Measurements from ENCODE around the gene ORC5. TPM values are rescaled to one million over a fixed set of nuclear protein-coding genes. Genes with fewer than 3 reads are reported as not detected.

The ORC5 gene
- total RNA-seq, 1 experiment from 2014 or later: 21.0 TPM

DNA sequence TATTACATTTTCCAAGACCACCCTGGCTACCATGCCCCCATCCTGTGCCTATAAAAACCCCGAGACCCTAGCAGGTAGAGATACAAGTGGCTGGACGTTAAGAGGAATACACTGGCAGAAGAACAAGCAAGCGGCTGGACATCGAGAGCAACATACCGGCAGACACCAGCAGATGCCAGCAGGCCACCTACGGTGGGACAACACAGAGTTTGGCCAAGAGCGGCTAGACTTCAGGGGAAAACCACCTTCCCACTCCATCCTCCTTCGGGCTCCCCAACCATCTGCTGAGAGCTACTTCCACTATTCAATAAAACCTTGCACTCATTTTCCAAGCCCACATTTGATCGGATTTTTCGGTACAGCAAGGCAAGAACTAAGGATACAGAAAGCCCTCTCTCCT, 70.3 kb downstream of the ORC5 start (continued):
- TF ChIP-seq, protein P1, sequence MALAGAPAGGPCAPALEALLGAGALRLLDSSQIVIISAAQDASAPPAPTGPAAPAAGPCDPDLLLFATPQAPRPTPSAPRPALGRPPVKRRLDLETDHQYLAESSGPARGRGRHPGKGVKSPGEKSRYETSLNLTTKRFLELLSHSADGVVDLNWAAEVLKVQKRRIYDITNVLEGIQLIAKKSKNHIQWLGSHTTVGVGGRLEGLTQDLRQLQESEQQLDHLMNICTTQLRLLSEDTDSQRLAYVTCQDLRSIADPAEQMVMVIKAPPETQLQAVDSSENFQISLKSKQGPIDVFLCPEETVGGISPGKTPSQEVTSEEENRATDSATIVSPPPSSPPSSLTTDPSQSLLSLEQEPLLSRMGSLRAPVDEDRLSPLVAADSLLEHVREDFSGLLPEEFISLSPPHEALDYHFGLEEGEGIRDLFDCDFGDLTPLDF (CRISPR knock-in tag; IDR thresholded peaks at IDR 0.05): no peak
- no peak for TF ChIP-seq ETV6 (CRISPR knock-in tag; IDR thresholded peaks at IDR 0.05)
- no peak for TF ChIP-seq ZNF317 (CRISPR knock-in tag; IDR thresholded peaks at IDR 0.05; ENCODE audit: borderline replicate concordance, low read depth)
- TF ChIP-seq ZNF121 (CRISPR knock-in tag; IDR thresholded peaks at IDR 0.05): no peak
- TF ChIP-seq ZNF263 (CRISPR knock-in tag; IDR thresholded peaks at IDR 0.05; ENCODE audit: low read depth): no peak
- TF ChIP-seq, protein P2, sequence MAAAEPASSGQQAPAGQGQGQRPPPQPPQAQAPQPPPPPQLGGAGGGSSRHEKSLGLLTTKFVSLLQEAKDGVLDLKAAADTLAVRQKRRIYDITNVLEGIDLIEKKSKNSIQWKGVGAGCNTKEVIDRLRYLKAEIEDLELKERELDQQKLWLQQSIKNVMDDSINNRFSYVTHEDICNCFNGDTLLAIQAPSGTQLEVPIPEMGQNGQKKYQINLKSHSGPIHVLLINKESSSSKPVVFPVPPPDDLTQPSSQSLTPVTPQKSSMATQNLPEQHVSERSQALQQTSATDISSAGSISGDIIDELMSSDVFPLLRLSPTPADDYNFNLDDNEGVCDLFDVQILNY (CRISPR knock-in tag; IDR thresholded peaks at IDR 0.05): no peak
- no peak for TF ChIP-seq TEAD1 (CRISPR knock-in tag; IDR thresholded peaks at IDR 0.05)
- TF ChIP-seq ZNF416 (CRISPR knock-in tag; IDR thresholded peaks at IDR 0.05): no peak

DNA sequence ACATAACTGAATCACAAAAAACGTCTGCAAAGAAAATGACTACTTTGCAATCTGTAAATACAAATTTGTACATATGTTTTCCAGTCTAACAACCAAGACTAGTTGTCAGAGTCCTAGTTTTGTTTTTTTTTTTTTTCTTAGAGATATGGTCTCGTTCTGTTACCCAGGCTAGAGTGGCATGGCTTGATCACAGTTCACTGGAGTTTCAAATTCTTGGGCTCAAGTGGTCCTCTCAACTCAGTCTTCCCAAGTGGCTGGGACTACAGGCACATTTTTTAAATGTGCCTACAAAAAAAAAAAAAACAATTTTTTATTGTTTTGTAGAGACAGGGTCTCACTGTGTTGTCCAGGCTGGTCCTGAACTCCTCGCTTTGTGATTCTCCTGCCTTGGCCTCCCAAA, 70.8 kb downstream of the ORC5 start:
- no peaks in the 10 kb centered on the region for H3K4me1 Mint-ChIP-seq
- DNase-seq (ENCODE audit: low spot score): no peak
- peaks cover 7% of the 10 kb centered on the region for H3K36me3 Mint-ChIP-seq
- H3K27ac Mint-ChIP-seq: no peak overlapping the region
- no peak for TF ChIP-seq GTF2I (CRISPR knock-in tag; conservative IDR thresholded peaks at IDR 0.05)
- TF ChIP-seq, protein P3, sequence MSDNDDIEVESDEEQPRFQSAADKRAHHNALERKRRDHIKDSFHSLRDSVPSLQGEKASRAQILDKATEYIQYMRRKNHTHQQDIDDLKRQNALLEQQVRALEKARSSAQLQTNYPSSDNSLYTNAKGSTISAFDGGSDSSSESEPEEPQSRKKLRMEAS (CRISPR knock-in tag; IDR thresholded peaks at IDR 0.05): no peak
- no peak for TF ChIP-seq PRRX2 (CRISPR knock-in tag; IDR thresholded peaks at IDR 0.05)
- no peak for TF ChIP-seq FOXK1 (CRISPR knock-in tag; IDR thresholded peaks at IDR 0.05)
- TF ChIP-seq ETV6 (CRISPR knock-in tag; IDR thresholded peaks at IDR 0.05): no peak
- no peak for TF ChIP-seq ZNF423 (CRISPR knock-in tag; IDR thresholded peaks at IDR 0.05)
- TF ChIP-seq, protein P4, sequence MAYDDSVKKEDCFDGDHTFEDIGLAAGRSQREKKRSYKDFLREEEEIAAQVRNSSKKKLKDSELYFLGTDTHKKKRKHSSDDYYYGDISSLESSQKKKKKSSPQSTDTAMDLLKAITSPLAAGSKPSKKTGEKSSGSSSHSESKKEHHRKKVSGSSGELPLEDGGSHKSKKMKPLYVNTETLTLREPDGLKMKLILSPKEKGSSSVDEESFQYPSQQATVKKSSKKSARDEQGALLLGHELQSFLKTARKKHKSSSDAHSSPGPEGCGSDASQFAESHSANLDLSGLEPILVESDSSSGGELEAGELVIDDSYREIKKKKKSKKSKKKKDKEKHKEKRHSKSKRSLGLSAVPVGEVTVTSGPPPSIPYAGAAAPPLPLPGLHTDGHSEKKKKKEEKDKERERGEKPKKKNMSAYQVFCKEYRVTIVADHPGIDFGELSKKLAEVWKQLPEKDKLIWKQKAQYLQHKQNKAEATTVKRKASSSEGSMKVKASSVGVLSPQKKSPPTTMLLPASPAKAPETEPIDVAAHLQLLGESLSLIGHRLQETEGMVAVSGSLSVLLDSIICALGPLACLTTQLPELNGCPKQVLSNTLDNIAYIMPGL (CRISPR knock-in tag; IDR thresholded peaks at IDR 0.05): no peak
- ChIA-PET POLR2A (no interaction called here), CTCF (no interaction called here)
- H3K27me3 Mint-ChIP-seq (ENCODE audit: low read depth): no peaks in the 10 kb centered on the region
- no peaks in the 10 kb centered on the region for H3K9me3 Mint-ChIP-seq
- no peak for ATAC-seq
- H3K4me3 Mint-ChIP-seq: no peak overlapping the region

DNA sequence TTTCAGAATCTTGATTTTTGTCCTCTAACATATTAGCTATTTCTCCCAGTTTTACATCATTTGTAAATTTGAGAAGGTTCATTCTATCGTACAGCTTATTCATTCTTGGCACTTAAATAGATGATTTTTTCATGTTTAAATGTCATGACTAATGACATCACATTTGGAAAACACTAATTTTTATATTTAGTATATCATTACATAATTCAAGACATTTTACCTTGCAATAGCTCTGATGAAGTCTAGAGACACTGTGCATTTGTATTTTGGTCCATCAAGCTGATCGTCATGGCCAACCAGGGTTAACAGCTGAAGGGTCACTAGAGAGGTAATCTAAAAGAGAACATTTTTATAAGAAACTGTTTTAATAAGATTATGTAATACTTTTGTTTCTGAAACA, 71.3 kb downstream of the ORC5 start:
- Mint-ChIP-seq H3K27ac (no peak overlapping the region), H3K36me3 (peaks cover 9% of the 10 kb centered on the region), H3K4me1 (no peaks in the 10 kb centered on the region), H3K9me3 (no peaks in the 10 kb centered on the region), H3K27me3 (ENCODE audit: low read depth) (no peaks in the 10 kb centered on the region), H3K4me3 (no peak overlapping the region)
- POLR2A ChIA-PET: no interaction called here
- DNase-seq (ENCODE audit: low spot score): no peak
- CTCF ChIA-PET: no interaction called here
- ATAC-seq: no peak
- no peak for TF ChIP-seq TEAD1 (CRISPR knock-in tag; IDR thresholded peaks at IDR 0.05)
- TF ChIP-seq, protein P5, sequence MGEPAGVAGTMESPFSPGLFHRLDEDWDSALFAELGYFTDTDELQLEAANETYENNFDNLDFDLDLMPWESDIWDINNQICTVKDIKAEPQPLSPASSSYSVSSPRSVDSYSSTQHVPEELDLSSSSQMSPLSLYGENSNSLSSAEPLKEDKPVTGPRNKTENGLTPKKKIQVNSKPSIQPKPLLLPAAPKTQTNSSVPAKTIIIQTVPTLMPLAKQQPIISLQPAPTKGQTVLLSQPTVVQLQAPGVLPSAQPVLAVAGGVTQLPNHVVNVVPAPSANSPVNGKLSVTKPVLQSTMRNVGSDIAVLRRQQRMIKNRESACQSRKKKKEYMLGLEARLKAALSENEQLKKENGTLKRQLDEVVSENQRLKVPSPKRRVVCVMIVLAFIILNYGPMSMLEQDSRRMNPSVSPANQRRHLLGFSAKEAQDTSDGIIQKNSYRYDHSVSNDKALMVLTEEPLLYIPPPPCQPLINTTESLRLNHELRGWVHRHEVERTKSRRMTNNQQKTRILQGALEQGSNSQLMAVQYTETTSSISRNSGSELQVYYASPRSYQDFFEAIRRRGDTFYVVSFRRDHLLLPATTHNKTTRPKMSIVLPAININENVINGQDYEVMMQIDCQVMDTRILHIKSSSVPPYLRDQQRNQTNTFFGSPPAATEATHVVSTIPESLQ (CRISPR knock-in tag; IDR thresholded peaks at IDR 0.05): no peak
- no peak for TF ChIP-seq IRF2 (CRISPR knock-in tag; IDR thresholded peaks at IDR 0.05; ENCODE audit: borderline replicate concordance, low read depth)
- TF ChIP-seq SP1 (CRISPR knock-in tag; conservative IDR thresholded peaks at IDR 0.05): no peak
- TF ChIP-seq, protein P6, sequence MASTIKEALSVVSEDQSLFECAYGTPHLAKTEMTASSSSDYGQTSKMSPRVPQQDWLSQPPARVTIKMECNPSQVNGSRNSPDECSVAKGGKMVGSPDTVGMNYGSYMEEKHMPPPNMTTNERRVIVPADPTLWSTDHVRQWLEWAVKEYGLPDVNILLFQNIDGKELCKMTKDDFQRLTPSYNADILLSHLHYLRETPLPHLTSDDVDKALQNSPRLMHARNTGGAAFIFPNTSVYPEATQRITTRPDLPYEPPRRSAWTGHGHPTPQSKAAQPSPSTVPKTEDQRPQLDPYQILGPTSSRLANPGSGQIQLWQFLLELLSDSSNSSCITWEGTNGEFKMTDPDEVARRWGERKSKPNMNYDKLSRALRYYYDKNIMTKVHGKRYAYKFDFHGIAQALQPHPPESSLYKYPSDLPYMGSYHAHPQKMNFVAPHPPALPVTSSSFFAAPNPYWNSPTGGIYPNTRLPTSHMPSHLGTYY (CRISPR knock-in tag; IDR thresholded peaks at IDR 0.05): no peak
- no peak for TF ChIP-seq TP53 (CRISPR knock-in tag; IDR thresholded peaks at IDR 0.05)
- no peak for TF ChIP-seq FOXK1 (CRISPR knock-in tag; IDR thresholded peaks at IDR 0.05)
- no peak for TF ChIP-seq ZNF219 (CRISPR knock-in tag; IDR thresholded peaks at IDR 0.05; ENCODE audit: borderline replicate concordance)
- TF ChIP-seq, protein P7, sequence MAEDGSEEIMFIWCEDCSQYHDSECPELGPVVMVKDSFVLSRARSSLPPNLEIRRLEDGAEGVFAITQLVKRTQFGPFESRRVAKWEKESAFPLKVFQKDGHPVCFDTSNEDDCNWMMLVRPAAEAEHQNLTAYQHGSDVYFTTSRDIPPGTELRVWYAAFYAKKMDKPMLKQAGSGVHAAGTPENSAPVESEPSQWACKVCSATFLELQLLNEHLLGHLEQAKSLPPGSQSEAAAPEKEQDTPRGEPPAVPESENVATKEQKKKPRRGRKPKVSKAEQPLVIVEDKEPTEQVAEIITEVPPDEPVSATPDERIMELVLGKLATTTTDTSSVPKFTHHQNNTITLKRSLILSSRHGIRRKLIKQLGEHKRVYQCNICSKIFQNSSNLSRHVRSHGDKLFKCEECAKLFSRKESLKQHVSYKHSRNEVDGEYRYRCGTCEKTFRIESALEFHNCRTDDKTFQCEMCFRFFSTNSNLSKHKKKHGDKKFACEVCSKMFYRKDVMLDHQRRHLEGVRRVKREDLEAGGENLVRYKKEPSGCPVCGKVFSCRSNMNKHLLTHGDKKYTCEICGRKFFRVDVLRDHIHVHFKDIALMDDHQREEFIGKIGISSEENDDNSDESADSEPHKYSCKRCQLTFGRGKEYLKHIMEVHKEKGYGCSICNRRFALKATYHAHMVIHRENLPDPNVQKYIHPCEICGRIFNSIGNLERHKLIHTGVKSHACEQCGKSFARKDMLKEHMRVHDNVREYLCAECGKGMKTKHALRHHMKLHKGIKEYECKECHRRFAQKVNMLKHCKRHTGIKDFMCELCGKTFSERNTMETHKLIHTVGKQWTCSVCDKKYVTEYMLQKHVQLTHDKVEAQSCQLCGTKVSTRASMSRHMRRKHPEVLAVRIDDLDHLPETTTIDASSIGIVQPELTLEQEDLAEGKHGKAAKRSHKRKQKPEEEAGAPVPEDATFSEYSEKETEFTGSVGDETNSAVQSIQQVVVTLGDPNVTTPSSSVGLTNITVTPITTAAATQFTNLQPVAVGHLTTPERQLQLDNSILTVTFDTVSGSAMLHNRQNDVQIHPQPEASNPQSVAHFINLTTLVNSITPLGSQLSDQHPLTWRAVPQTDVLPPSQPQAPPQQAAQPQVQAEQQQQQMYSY (CRISPR knock-in tag; IDR thresholded peaks at IDR 0.05): no peak
- no peak for TF ChIP-seq CBFB (CRISPR knock-in tag; IDR thresholded peaks at IDR 0.05; ENCODE audit: low read depth)
- TF ChIP-seq, protein P8, sequence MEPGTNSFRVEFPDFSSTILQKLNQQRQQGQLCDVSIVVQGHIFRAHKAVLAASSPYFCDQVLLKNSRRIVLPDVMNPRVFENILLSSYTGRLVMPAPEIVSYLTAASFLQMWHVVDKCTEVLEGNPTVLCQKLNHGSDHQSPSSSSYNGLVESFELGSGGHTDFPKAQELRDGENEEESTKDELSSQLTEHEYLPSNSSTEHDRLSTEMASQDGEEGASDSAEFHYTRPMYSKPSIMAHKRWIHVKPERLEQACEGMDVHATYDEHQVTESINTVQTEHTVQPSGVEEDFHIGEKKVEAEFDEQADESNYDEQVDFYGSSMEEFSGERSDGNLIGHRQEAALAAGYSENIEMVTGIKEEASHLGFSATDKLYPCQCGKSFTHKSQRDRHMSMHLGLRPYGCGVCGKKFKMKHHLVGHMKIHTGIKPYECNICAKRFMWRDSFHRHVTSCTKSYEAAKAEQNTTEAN (CRISPR knock-in tag; IDR thresholded peaks at IDR 0.05): no peak

Measured in WTC11 (cell line).